Osteocyte (in vitro differentiated cells): ENCODE measurements around the gene ABLIM2. TPM values are rescaled to one million over a fixed set of nuclear protein-coding genes. Genes with fewer than 3 reads are reported as not detected.

ENCODE experiments used
- DNase-seq: peaks from one replicate; pipeline ENCODE4 v3.0.0; 2021; ENCODE audit warnings: mixed read lengths; ENCODE audit not compliant: unreplicated experiment; ENCODE audit errors: extremely low spot score
- H3K27ac Mint-ChIP-seq: one replicate; pipeline ENCODE4 v1.8.0; 2021; ENCODE audit warnings: mild to moderate bottlenecking, mixed read lengths; ENCODE audit not compliant: unreplicated experiment
- H3K27me3 Mint-ChIP-seq: one replicate; pipeline ENCODE4 v1.8.0; 2021; ENCODE audit warnings: mixed read lengths; ENCODE audit not compliant: unreplicated experiment
- H3K36me3 Mint-ChIP-seq: one replicate; pipeline ENCODE4 v1.8.0; 2021; ENCODE audit warnings: mixed read lengths; ENCODE audit not compliant: unreplicated experiment
- H3K4me1 Mint-ChIP-seq: one replicate; pipeline ENCODE4 v1.8.0; 2021; ENCODE audit warnings: mixed read lengths; ENCODE audit not compliant: unreplicated experiment
- H3K4me3 Mint-ChIP-seq: one replicate; pipeline ENCODE4 v1.8.0; 2021; ENCODE audit warnings: mild to moderate bottlenecking, moderate library complexity, mixed read lengths; ENCODE audit not compliant: unreplicated experiment
- H3K9me3 Mint-ChIP-seq: one replicate; pipeline ENCODE4 v1.8.0; 2021; ENCODE audit warnings: mixed read lengths; ENCODE audit not compliant: unreplicated experiment
- CTCF ChIP-seq: fragments of 200-600 bp; sonication (generic); IDR thresholded peaks from 2 replicates; pipeline ENCODE4 v1.5.0; 2021; ENCODE audit warnings: antibody characterized with exemption, mild to moderate bottlenecking, moderate library complexity
- total RNA-seq: library from RNA; stranded (reverse); gene quantifications from 2 replicates; pipeline ENCODE4 v1.2.1, GENCODE V29; 2021

ABLIM2 gene
- total RNA-seq, 1 donor from 2014 or later, result 0.24 TPM

- H3K4me3 Mint-ChIP-seq, result no peak overlapping the region
- no peaks in the 10 kb centered on the region for H3K9me3 Mint-ChIP-seq
- H3K27ac Mint-ChIP-seq, result no peak overlapping the region
- TF ChIP-seq CTCF, result peak; percentile 11
- no peaks in the 10 kb centered on the region for H3K36me3 Mint-ChIP-seq
- no peaks in the 10 kb centered on the region for H3K4me1 Mint-ChIP-seq
- DNase-seq, result no peak
- peaks cover 38% of the 10 kb centered on the region for H3K27me3 Mint-ChIP-seq
Measured at GRCh38 chr4:8110071-8110986, 48.3 kb downstream of the ABLIM2 start.

GRCh38 chr4:8109406-8110065 lies 49.1 kb downstream of the ABLIM2 start:
- no peaks in the 10 kb centered on the region for H3K9me3 Mint-ChIP-seq
- DNase-seq, result no peak
- no peaks in the 10 kb centered on the region for H3K36me3 Mint-ChIP-seq
- H3K4me1 Mint-ChIP-seq, result no peaks in the 10 kb centered on the region
- no peak overlapping the region for H3K4me3 Mint-ChIP-seq
- H3K27ac Mint-ChIP-seq, result no peak overlapping the region
- H3K27me3 Mint-ChIP-seq, result peaks cover 40% of the 10 kb centered on the region
- TF ChIP-seq CTCF, result no peak

GRCh38 chr4:8108991-8109390 lies 49.6 kb downstream of the ABLIM2 start:
- H3K27ac Mint-ChIP-seq, result no peak overlapping the region
- no peaks in the 10 kb centered on the region for H3K36me3 Mint-ChIP-seq
- H3K4me3 Mint-ChIP-seq, result no peak overlapping the region
- no peaks in the 10 kb centered on the region for H3K9me3 Mint-ChIP-seq
- no peak for DNase-seq
- H3K4me1 Mint-ChIP-seq, result no peaks in the 10 kb centered on the region
- peaks cover 43% of the 10 kb centered on the region for H3K27me3 Mint-ChIP-seq
- no peak for TF ChIP-seq CTCF

- Mint-ChIP-seq H3K36me3 (no peaks in the 10 kb centered on the region), H3K4me3 (no peak overlapping the region), H3K9me3 (no peaks in the 10 kb centered on the region), H3K4me1 (no peaks in the 10 kb centered on the region), H3K27ac (no peak overlapping the region), H3K27me3 (peaks cover 45% of the 10 kb centered on the region)
- no peak for TF ChIP-seq CTCF
- DNase-seq, result no peak
Measured at GRCh38 chr4:8108261-8108660, 50.4 kb downstream of the ABLIM2 start.

- H3K4me3 Mint-ChIP-seq, result no peak overlapping the region
- no peak for TF ChIP-seq CTCF
- no peaks in the 10 kb centered on the region for H3K4me1 Mint-ChIP-seq
- no peaks in the 10 kb centered on the region for H3K9me3 Mint-ChIP-seq
- peaks cover 42% of the 10 kb centered on the region for H3K27me3 Mint-ChIP-seq
- no peak for DNase-seq
- no peaks in the 10 kb centered on the region for H3K36me3 Mint-ChIP-seq
- no peak overlapping the region for H3K27ac Mint-ChIP-seq
Measured at GRCh38 chr4:8107146-8107657, 51.4 kb downstream of the ABLIM2 start.
